NT2/D1 (cell line): Measurements from ENCODE around the gene PRRX2.

Experiments used
- YY1 ChIP-seq: IDR thresholded peaks from 2 replicates; pipeline ENCODE4 v1.6.1; 2011; ENCODE audit not compliant: insufficient read length, insufficient read depth
- ZNF274 ChIP-seq: IDR thresholded peaks from 2 replicates; pipeline ENCODE4 v1.6.1; 2011; ENCODE audit warnings: mild to moderate bottlenecking, low read depth, low read length

DNA sequence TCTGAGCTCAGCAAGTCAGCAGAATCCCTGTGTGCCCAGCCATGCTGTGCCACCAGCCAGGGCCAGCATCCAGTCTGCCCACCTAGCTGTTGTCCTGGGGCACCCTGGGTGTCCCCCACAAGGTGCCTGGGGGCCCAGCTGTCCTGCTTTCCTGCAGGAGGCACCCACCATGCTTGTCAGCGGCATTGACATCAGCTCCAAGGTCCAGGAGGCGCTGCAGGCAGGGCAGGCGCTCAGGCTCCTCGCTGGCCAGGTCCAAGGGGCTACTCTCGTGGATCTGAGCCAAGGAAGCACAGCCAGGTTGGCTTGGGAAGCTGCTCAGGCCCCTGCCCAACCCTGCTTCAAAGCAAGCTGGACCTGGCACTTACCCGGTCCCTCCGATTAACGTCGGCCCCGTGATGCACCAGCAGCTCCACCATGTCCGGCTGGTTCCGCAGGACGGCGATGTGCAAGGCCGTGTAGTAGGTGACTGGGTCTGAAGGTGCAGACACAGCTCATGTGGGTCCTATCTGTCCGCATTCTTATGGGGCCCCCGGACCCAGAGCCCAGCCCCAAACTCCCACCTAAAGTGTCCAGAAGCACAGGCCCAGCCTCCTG is 26.3 kb upstream of the PRRX2 start:
- no peak for TF ChIP-seq YY1
- no peak for TF ChIP-seq ZNF274
